ENCODE data around the gene GMDS. TPM values are rescaled to one million over a fixed set of nuclear protein-coding genes. Genes with fewer than 3 reads are reported as not detected.

Gene GMDS
- total and polyA plus RNA-seq, 2 of the 13 experiments (the other 11 are each of a cell fraction or from before 2014, with no cell fraction given) = 64.4 to 112 TPM

DNA sequence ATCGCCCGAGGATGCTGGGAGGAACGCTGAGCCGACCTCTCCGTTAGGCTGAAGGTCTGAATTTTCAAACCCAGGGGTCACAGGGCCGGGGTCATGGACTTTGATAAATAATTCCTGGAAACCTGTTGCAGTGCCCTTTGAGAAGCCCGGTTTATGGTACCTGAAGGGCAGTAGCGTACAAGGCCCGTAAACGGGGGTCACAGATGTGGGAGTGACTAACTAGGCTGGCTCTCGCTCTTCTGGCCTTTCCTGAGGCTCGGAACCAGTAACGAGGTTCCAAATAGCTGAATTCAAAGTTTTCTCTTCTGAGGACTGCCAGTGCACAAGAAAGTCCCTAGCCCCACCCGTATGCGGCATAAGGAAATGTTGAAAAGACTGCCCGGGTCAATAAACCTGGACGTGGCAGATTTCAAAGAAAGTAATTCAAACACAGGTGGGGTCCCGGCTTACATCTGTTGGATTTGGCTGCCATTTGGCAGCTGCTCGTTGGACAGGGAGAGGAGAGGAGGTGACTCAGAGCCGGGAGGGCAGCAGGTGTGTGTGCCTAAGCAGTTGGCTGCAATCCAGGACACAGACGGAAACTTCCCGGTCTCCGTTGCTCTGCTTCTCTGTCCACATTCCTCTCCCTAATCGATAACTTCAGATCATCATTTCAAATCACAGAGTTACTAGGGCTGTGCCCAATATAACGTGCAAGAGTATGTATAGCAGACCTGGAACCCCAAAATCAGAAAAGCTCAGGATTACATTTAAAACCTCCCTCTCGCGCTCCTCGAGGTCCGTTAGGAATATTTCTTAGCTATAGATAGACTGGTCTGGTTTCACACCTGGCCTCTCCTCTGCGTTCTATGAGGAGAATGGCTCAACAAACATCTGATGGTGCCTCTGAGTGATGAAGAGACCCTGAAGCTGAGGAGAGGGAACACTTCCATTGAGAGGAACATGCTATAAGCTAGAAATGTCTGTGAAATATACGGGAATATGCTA is 765 bp upstream of the GMDS start (continued):
- TF ChIP-seq, protein P1, sequence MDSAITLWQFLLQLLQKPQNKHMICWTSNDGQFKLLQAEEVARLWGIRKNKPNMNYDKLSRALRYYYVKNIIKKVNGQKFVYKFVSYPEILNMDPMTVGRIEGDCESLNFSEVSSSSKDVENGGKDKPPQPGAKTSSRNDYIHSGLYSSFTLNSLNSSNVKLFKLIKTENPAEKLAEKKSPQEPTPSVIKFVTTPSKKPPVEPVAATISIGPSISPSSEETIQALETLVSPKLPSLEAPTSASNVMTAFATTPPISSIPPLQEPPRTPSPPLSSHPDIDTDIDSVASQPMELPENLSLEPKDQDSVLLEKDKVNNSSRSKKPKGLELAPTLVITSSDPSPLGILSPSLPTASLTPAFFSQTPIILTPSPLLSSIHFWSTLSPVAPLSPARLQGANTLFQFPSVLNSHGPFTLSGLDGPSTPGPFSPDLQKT (CRISPR knock-in tag; IDR thresholded peaks at IDR 0.05; ENCODE audit: borderline replicate concordance) = no peak
- TF ChIP-seq, protein P2, sequence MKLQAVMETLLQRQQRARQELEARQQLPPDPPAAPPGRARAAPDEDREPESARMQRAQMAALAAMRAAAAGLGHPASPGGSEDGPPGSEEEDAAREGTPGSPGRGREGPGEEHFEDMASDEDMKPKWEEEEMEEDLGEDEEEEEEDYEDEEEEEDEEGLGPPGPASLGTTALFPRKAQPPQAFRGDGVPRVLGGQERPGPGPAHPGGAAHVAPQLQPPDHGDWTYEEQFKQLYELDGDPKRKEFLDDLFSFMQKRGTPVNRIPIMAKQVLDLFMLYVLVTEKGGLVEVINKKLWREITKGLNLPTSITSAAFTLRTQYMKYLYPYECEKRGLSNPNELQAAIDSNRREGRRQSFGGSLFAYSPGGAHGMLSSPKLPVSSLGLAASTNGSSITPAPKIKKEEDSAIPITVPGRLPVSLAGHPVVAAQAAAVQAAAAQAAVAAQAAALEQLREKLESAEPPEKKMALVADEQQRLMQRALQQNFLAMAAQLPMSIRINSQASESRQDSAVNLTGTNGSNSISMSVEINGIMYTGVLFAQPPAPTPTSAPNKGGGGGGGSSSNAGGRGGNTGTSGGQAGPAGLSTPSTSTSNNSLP (IDR thresholded peaks at IDR 0.05; ENCODE audit: low read depth, low read length) = peak; percentile 14; the same call in 1 of the 2 replicates
- TF ChIP-seq STAT5B (CRISPR knock-in tag; IDR thresholded peaks at IDR 0.05) (no peak), ZNF629 (CRISPR knock-in tag; conservative IDR thresholded peaks at IDR 0.05) (no peak; the same call in 1 of the 2 replicates), ZNF772 (CRISPR knock-in tag; IDR thresholded peaks at IDR 0.05) (peak; percentile 72), SOX13 (IDR thresholded peaks at IDR 0.05) (no peak), SOX13 (CRISPR knock-in tag; conservative IDR thresholded peaks at IDR 0.05 in 1 of 2, IDR thresholded peaks at IDR 0.05 in 1 of 2) (peak in 1 of 2 experiments; percentile 66; a peak in 1 of 4 replicates), HOXD1 (CRISPR knock-in tag; IDR thresholded peaks at IDR 0.05) (0 out of 2 replicates have a peak, but pooled peaks have one; percentile 60), HES4 (CRISPR knock-in tag; IDR thresholded peaks at IDR 0.05; ENCODE audit: borderline replicate concordance) (no peak), ETV5 (CRISPR knock-in tag; IDR thresholded peaks at IDR 0.05; ENCODE audit: borderline replicate concordance) (peak; percentile 93; the same call in 1 of the 2 replicates), ZFX (CRISPR knock-in tag; IDR thresholded peaks at IDR 0.05; ENCODE audit: low read depth) (no peak), TGIF2 (CRISPR knock-in tag; IDR thresholded peaks at IDR 0.05) (peak; percentile 14; the same call in 1 of the 2 replicates), GATA4 (IDR thresholded peaks at IDR 0.05; ENCODE audit: borderline replicate concordance, low read depth) (peak; percentile 39; the same call in 1 of the 2 replicates), YEATS2 (CRISPR knock-in tag; IDR thresholded peaks at IDR 0.05; ENCODE audit: borderline replicate concordance) (no peak), NFE2 (CRISPR knock-in tag; IDR thresholded peaks at IDR 0.05) (peak; percentile 46; the same call in 1 of the 2 replicates), ZFP36 (IDR thresholded peaks at IDR 0.05; ENCODE audit: borderline replicate concordance, low read depth, low read length, partially characterized antibody) (no peak), RFX3 (CRISPR knock-in tag; IDR thresholded peaks at IDR 0.05) (no peak), ZC3H4 (CRISPR knock-in tag; IDR thresholded peaks at IDR 0.05; ENCODE audit: borderline replicate concordance) (0 out of 2 replicates have a peak, but pooled peaks have one; percentile 53), ZNF552 (CRISPR knock-in tag; IDR thresholded peaks at IDR 0.05; ENCODE audit: borderline replicate concordance) (no peak)
- TF ChIP-seq, protein P3, sequence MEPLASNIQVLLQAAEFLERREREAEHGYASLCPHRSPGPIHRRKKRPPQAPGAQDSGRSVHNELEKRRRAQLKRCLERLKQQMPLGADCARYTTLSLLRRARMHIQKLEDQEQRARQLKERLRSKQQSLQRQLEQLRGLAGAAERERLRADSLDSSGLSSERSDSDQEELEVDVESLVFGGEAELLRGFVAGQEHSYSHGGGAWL (CRISPR knock-in tag; IDR thresholded peaks at IDR 0.05) = no peak
- TF ChIP-seq, protein P4, sequence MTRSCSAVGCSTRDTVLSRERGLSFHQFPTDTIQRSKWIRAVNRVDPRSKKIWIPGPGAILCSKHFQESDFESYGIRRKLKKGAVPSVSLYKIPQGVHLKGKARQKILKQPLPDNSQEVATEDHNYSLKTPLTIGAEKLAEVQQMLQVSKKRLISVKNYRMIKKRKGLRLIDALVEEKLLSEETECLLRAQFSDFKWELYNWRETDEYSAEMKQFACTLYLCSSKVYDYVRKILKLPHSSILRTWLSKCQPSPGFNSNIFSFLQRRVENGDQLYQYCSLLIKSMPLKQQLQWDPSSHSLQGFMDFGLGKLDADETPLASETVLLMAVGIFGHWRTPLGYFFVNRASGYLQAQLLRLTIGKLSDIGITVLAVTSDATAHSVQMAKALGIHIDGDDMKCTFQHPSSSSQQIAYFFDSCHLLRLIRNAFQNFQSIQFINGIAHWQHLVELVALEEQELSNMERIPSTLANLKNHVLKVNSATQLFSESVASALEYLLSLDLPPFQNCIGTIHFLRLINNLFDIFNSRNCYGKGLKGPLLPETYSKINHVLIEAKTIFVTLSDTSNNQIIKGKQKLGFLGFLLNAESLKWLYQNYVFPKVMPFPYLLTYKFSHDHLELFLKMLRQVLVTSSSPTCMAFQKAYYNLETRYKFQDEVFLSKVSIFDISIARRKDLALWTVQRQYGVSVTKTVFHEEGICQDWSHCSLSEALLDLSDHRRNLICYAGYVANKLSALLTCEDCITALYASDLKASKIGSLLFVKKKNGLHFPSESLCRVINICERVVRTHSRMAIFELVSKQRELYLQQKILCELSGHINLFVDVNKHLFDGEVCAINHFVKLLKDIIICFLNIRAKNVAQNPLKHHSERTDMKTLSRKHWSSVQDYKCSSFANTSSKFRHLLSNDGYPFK (CRISPR knock-in tag; IDR thresholded peaks at IDR 0.05; ENCODE audit: borderline replicate concordance) = peak; percentile 33; the same call in 1 of the 2 replicates
- TF ChIP-seq, protein P5, sequence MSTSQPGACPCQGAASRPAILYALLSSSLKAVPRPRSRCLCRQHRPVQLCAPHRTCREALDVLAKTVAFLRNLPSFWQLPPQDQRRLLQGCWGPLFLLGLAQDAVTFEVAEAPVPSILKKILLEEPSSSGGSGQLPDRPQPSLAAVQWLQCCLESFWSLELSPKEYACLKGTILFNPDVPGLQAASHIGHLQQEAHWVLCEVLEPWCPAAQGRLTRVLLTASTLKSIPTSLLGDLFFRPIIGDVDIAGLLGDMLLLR (CRISPR knock-in tag; IDR thresholded peaks at IDR 0.05) = no peak; the same call in 1 of the 2 replicates
